Testis (tissue), 3 donors: ENCODE data around the gene MPO. TPM values are rescaled to one million over a fixed set of nuclear protein-coding genes. Genes with fewer than 3 reads are reported as not detected.

Source experiments
- DNase-seq: peaks from one replicate; pipeline ENCODE4 v3.0.0-alpha.2; 2019
- H3K27ac ChIP-seq, 2 donors: fragments of 200-600 bp; sonication (generic); one replicate each; pipeline ENCODE4 v1.5.1; 2019
- H3K27me3 ChIP-seq: fragments of 200-600 bp; sonication (generic); one replicate; pipeline ENCODE4 v1.5.1; 2019
- H3K36me3 ChIP-seq: fragments of 200-600 bp; sonication (generic); one replicate; pipeline ENCODE4 v1.5.1; 2017; ENCODE audit warnings: low read depth; ENCODE audit errors: missing control alignments
- H3K4me1 ChIP-seq: fragments of 200-600 bp; sonication (generic); one replicate; pipeline ENCODE4 v1.5.1; 2019
- H3K4me3 ChIP-seq, 2 donors: fragments of 200-600 bp; sonication (generic); one replicate each; pipeline ENCODE4 v1.5.1; 2017 to 2019
- H3K9me3 ChIP-seq: fragments of 200-600 bp; sonication (generic); one replicate; pipeline ENCODE4 v1.5.1; 2017
- POLR2A ChIP-seq: fragments of 450-650 bp; IDR thresholded peaks from one replicate; pipeline ENCODE4 v1.6.1; 2017; ENCODE audit warnings: antibody characterized with exemption, mild to moderate bottlenecking, moderate library complexity
- WGBS, 2 donors: methylation state at CpG; one replicate each; pipeline ENCODE4 v1.1.5; 2018; 5-methylcytosine and 5-hydroxymethylcytosine counted together
- intact Hi-C: fragments of 100-400 bp; cut with DNase I; formaldehyde crosslinking; loops from one replicate; pipeline ENCODE4 v1.15.1; 2023; ENCODE audit warnings: low total_unique reads
- polyA plus RNA-seq: library from polyadenylated mRNA; stranded (reverse); fragments of 350-450 nt; fragmentation: Illumina TruSeq; extraction: RNeasy Lipid Tissue Mini Kit (QIAGEN cat#74804); gene quantifications from one replicate; pipeline ENCODE4 v1.2.3, GENCODE V29; 2014; ENCODE audit warnings: low read depth, low replicate concordance; ENCODE audit not compliant: insufficient read depth
- total RNA-seq, 2 donors: library from RNA; depleted of rRNA; stranded (reverse); fragments of >200 nt; gene quantifications; one replicate each; pipeline ENCODE4 v1.2.3, GENCODE V29; 2016
- TF ChIP-seq, protein P1 (sequence below), 3 experiments: fragments of 450-650 bp in 2 of 3; fragments of 200-600 bp in 1 of 3; sonication (generic) in 1 of 3; IDR thresholded peaks; one replicate each; pipeline ENCODE4 v1.5.1; 2016 to 2019; ENCODE audit warnings: antibody characterized with exemption in 3 of 3, mild to moderate bottlenecking in 2 of 3, moderate library complexity in 1 of 3

The MPO gene
- total and polyA plus RNA-seq, 3 donors from 2014 or later, result 0.87 to 1.1 (median 0.87) TPM

DNA sequence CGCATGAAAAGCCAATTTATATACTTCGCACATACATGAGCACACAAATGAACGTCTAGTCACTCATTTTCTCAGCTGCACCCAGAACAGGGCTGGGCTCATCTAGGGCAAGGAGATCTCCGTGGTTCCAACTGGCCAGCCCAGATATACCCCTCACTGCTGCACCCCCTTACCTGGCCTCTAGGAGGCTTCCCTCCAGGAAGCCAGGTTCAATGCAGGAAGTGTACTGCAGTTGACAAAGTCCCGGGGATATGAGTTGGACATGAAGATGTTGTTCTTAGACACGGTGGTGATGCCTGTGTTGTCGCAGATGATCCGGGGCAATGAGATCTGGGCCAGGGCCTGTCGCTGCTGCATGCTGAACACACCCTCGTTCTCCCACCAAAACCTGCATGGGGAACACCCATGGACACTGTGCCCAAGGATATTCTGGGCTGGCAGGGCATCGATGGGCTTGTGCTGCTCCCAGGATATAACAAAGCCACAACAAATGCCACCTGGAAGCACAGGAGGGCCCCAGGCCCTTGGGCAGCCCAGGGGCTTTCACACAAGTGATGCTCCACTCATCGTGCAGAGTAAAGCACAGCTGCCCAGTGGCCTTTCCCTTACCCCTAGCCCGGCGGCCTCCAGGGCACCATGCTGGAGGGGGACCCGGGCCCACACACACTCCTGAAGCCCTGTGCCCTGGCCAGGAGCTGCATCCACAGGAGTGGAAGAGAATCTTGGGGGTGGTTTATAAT lies 10.1 kb downstream of the MPO start:
- intact Hi-C loops, result no loop called here
- no peak overlapping the region for H3K27ac ChIP-seq
- no peaks in the 10 kb centered on the region for H3K4me1 ChIP-seq
- WGBS, 2 donors, result 86 to 89% methylated on average over 5 to 15 of the region's 15 CpGs
- no peak overlapping the region for H3K4me3 ChIP-seq
- no peaks in the 10 kb centered on the region for H3K9me3 ChIP-seq
- no peak for DNase-seq
- H3K36me3 ChIP-seq, result no peaks in the 10 kb centered on the region
- TF ChIP-seq POLR2A, result no peak
- TF ChIP-seq, protein P1, sequence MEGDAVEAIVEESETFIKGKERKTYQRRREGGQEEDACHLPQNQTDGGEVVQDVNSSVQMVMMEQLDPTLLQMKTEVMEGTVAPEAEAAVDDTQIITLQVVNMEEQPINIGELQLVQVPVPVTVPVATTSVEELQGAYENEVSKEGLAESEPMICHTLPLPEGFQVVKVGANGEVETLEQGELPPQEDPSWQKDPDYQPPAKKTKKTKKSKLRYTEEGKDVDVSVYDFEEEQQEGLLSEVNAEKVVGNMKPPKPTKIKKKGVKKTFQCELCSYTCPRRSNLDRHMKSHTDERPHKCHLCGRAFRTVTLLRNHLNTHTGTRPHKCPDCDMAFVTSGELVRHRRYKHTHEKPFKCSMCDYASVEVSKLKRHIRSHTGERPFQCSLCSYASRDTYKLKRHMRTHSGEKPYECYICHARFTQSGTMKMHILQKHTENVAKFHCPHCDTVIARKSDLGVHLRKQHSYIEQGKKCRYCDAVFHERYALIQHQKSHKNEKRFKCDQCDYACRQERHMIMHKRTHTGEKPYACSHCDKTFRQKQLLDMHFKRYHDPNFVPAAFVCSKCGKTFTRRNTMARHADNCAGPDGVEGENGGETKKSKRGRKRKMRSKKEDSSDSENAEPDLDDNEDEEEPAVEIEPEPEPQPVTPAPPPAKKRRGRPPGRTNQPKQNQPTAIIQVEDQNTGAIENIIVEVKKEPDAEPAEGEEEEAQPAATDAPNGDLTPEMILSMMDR (IDR thresholded peaks at IDR 0.05), result no peak
- no peaks in the 10 kb centered on the region for H3K27me3 ChIP-seq

DNA sequence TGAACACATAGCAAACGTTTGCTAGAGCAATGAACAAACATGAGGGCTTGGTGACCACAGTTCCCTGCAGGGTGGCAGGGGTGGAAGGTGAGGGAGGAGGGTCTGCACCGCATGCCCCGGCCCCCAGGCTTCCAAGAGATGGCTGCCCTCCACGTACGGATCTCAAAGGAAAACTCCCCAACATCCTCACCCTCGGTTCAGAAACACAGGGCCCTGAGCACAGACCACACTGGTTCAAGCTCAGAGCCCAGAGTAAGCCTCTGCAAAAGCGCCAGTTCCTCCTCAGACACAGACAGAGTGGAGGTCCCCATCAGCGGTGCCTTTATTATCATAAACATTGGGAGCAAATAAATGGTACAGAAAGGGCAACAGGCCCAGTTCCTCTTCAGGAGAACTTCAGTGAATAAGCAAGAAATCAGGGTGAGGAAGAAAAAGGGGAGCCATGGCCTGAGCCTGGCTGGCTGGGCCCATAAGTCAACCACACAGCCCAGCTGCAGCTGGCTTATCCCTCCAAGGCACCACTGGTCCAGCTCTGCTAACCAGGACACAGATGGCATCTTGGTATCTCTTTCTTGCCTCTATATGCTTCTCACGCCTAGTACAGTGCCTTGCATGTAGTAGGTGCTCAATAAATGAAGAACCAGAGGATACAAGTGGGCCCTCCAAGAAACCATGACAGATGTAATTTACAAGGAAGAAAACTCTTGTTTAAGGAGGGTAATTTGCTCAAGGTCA lies 11.0 kb downstream of the MPO start:
- WGBS, 2 donors, result 66 to 81% methylated on average over 8 to 9 of the region's 9 CpGs
- no peak overlapping the region for H3K27ac ChIP-seq
- H3K36me3 ChIP-seq, result no peaks in the 10 kb centered on the region
- no peaks in the 10 kb centered on the region for H3K27me3 ChIP-seq
- no peaks in the 10 kb centered on the region for H3K4me1 ChIP-seq
- no peaks in the 10 kb centered on the region for H3K9me3 ChIP-seq
- intact Hi-C loops, result no loop called here
- H3K4me3 ChIP-seq, result no peak overlapping the region
- DNase-seq, result no peak
- no peak for TF ChIP-seq POLR2A
- TF ChIP-seq, protein P1 (IDR thresholded peaks at IDR 0.05), result no peak

DNA sequence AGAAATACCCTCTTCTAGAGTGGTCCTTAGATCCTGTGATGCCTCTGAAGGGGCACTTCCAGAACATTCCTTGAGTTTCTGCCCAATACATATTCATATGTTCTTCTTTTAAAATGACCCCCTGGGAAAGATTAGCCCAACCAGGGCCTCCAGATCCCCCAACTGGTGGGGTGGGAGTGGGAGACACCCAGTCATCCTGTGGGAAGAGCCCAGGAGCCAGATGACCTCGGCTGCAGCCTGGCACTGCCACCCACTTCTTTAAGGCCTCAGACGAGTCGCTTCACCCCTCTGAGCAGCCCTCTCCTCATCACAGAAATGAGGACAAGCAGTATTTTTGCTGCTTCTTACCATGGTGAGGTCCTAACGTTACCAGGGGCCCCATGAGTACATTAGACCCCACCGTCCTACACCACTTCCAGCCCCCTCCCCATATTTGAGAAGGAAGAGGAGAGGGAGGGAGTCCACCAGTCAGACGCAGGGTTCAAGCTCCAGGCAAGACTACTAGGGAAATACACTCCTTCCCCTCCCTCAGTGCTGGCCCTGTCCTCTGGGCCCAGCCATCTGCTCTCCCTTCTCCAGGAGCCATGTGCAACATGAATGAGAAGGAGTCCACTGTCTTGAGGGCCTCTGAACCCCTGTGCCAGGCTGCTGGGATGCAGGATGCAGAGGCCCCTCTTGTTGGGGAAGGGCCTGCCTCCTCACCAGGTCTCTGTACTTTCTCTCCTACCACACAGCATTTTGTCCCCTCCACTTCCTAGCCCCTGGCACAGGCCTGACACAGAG lies 11.8 kb downstream of the MPO start:
- no peaks in the 10 kb centered on the region for H3K27me3 ChIP-seq
- H3K36me3 ChIP-seq, result no peaks in the 10 kb centered on the region
- TF ChIP-seq POLR2A, result no peak
- TF ChIP-seq, protein P1 (IDR thresholded peaks at IDR 0.05), result no peak
- 90% methylated on average over 6 of the region's 6 CpGs for WGBS, 2 donors
- H3K27ac ChIP-seq, result no peak overlapping the region
- no peak for DNase-seq
- no peaks in the 10 kb centered on the region for H3K9me3 ChIP-seq
- no peak overlapping the region for H3K4me3 ChIP-seq
- H3K4me1 ChIP-seq, result no peaks in the 10 kb centered on the region
- intact Hi-C loops, result no loop called here

DNA sequence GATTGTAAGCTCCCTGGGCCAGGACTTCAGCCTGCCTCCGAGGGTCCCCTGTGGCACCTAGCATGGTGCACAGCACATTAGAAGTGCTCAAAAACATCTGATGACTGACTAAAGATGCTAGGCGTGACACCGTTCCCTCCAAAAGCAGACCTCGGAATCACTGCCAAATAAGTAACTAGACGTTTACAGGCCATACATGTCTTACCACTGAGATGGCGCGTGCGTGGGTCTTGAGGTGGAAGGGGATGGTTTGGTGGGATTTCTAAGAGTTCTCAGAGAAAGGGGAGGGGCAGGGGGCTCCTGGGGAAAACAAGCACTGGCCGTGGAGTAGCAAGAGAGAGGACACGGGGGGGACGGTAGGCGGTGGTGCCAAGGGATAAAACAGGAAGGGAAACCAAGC lies 12.4 kb downstream of the MPO start:
- intact Hi-C loops, result no loop called here
- H3K27me3 ChIP-seq, result no peaks in the 10 kb centered on the region
- TF ChIP-seq, protein P1 (IDR thresholded peaks at IDR 0.05), result no peak
- TF ChIP-seq POLR2A, result no peak
- 87 to 89% methylated on average over 12 of the region's 12 CpGs for WGBS, 2 donors
- no peaks in the 10 kb centered on the region for H3K36me3 ChIP-seq
- no peaks in the 10 kb centered on the region for H3K9me3 ChIP-seq
- DNase-seq, result no peak
- no peaks in the 10 kb centered on the region for H3K4me1 ChIP-seq
- H3K27ac ChIP-seq, result no peak overlapping the region
- H3K4me3 ChIP-seq, result no peak overlapping the region
